PC-3 (cell line): ENCODE results near the gene APOH. TPM values are rescaled to one million over a fixed set of nuclear protein-coding genes. Genes with fewer than 3 reads are reported as not detected.

Experiments
- ATAC-seq: fragments of 200-7000 bp; cut with Tn5 transposase; 2 replicates; pipeline ENCODE4 v1.9.1; 2020; ENCODE audit warnings: mild to moderate bottlenecking, moderate library complexity
- BruUV-seq: library from RNA; stranded (reverse); fragments of 400-500 nt; replicated peaks from 2 replicates; lab custom pipeline; 2021; lab: Mats Ljungman, UMichigan
- CTCF ChIA-PET: fragments of 300-600 bp; sonication (Branson Sonifier 250); formaldehyde crosslinking; loops from one replicate; lab custom pipeline; 2022; ENCODE audit warnings: antibody characterized with exemption; lab: Charles Lee
- POLR2A ChIA-PET: fragments of 300-600 bp; sonication (Branson Sonifier 250); formaldehyde crosslinking; loops from one replicate; lab custom pipeline; 2022; ENCODE audit warnings: antibody characterized with exemption; ENCODE audit not compliant: unreplicated experiment; lab: Charles Lee
- DNase-seq: peaks from one replicate; pipeline ENCODE4 v3.0.0-alpha.2; 2015
- H2AFZ ChIP-seq: fragments of 300-600 bp; sonication (generic); 2 replicates; pipeline ENCODE4 v1.6.0; 2016; ENCODE audit warnings: antibody characterized with exemption, low read length
- H3F3A ChIP-seq: fragments of 300-600 bp; sonication (generic); one replicate; pipeline ENCODE4 v1.6.0; 2017; ENCODE audit warnings: antibody characterized with exemption, low read length, control low read depth, mild to moderate bottlenecking; ENCODE audit not compliant: unreplicated experiment
- H3K27ac ChIP-seq: fragments of 300-600 bp; sonication (generic); 2 replicates; pipeline ENCODE4 v1.5.1; 2016; ENCODE audit warnings: mild to moderate bottlenecking, low read length
- H3K27me3 ChIP-seq: fragments of 300-600 bp; sonication (generic); 2 replicates; pipeline ENCODE4 v1.6.1; 2016; ENCODE audit warnings: low read length, mixed read lengths
- H3K36me3 ChIP-seq: fragments of 300-600 bp; sonication (generic); 2 replicates; pipeline ENCODE4 v1.6.1; 2016; ENCODE audit warnings: low read depth, mixed run types, low read length, mixed read lengths
- H3K4me1 ChIP-seq: fragments of 300-600 bp; sonication (generic); 2 replicates; pipeline ENCODE4 v1.5.1; 2016; ENCODE audit warnings: low read length; ENCODE audit not compliant: insufficient read depth
- H3K4me2 ChIP-seq: fragments of 300-600 bp; sonication (generic); 2 replicates; pipeline ENCODE4 v1.6.0; 2016; ENCODE audit warnings: low read length
- H3K4me3 ChIP-seq: fragments of 300-600 bp; sonication (generic); 2 replicates; pipeline ENCODE4 v1.5.1; 2016; ENCODE audit warnings: mild to moderate bottlenecking, low read length, mixed read lengths
- H3K79me2 ChIP-seq: fragments of 300-600 bp; sonication (generic); 2 replicates; pipeline ENCODE4 v1.6.1; 2017; ENCODE audit warnings: low read length, mixed read lengths
- H3K9ac ChIP-seq: fragments of 300-600 bp; sonication (generic); 2 replicates; pipeline ENCODE4 v1.6.0; 2016; ENCODE audit warnings: mild to moderate bottlenecking, low read length
- H3K9me2 ChIP-seq: fragments of 300-600 bp; sonication (generic); replicated peaks from 2 replicates; pipeline ENCODE4 v1.6.1; 2016; ENCODE audit warnings: mixed run types, low read length, mixed read lengths
- H3K9me3 ChIP-seq: fragments of 300-600 bp; sonication (generic); 2 replicates; pipeline ENCODE4 v1.6.1; 2016; ENCODE audit warnings: low read length, mixed read lengths
- H4K20me1 ChIP-seq: fragments of 300-600 bp; sonication (generic); 2 replicates; pipeline ENCODE4 v1.6.1; 2016; ENCODE audit warnings: low read length, mixed read lengths
- CTCF ChIP-seq: fragments of 300-600 bp; sonication (generic); conservative IDR thresholded peaks from 2 replicates; pipeline ENCODE4 v1.5.1; 2017; ENCODE audit warnings: antibody characterized with exemption, low read depth, mild to moderate bottlenecking, low read length
- EZH2 ChIP-seq: fragments of 300-600 bp; sonication (generic); IDR thresholded peaks from one replicate; pipeline ENCODE4 v1.6.1; 2017; ENCODE audit warnings: antibody characterized with exemption, mild to moderate bottlenecking, low read length; ENCODE audit not compliant: unreplicated experiment
- EZH2phosphoT487 ChIP-seq: fragments of 300-600 bp; sonication (generic); IDR thresholded peaks from 2 replicates; pipeline ENCODE4 v1.6.1; 2018; ENCODE audit warnings: mild to moderate bottlenecking, antibody characterized with exemption, low read length, borderline replicate concordance
- intact Hi-C: fragments of 100-400 bp; cut with micrococcal nuclease; formaldehyde crosslinking; loops from 2 replicates; pipeline ENCODE4 v1.9.0; 2023
- total RNA-seq: library from RNA; depleted of rRNA; stranded (reverse); fragments of >200 nt; gene quantifications from 2 replicates; pipeline ENCODE4 v1.2.3, GENCODE V29; 2014

APOH gene
- total RNA-seq, 1 experiment from 2014 or later: not detected

GRCh38 chr17:66172144-66172543 lies 57.1 kb downstream of the APOH start:
- Histone ChIP-seq H3K9me3 (no peaks in the 10 kb centered on the region), H3K36me3 (no peaks in the 10 kb centered on the region), H4K20me1 (no peaks in the 10 kb centered on the region), H3K27ac (no peak overlapping the region), H2AFZ (no peak overlapping the region), H3K79me2 (no peaks in the 10 kb centered on the region), H3K4me3 (no peak overlapping the region), H3K27me3 (no peaks in the 10 kb centered on the region), H3K4me1 (peaks cover 16% of the 10 kb centered on the region), H3F3A (no peaks in the 10 kb centered on the region), H3K9me2 (no peaks in the 10 kb centered on the region), H3K4me2 (no peak overlapping the region), H3K9ac (no peak overlapping the region)
- CTCF ChIA-PET: no interaction called here
- ATAC-seq: no peak
- intact Hi-C loops: no loop called here
- TF ChIP-seq EZH2phosphoT487: no peak
- no peak for TF ChIP-seq EZH2
- no peak for TF ChIP-seq CTCF
- no TSS peak for BruUV-seq
- POLR2A ChIA-PET: no interaction called here
- DNase-seq: no peak

DNA sequence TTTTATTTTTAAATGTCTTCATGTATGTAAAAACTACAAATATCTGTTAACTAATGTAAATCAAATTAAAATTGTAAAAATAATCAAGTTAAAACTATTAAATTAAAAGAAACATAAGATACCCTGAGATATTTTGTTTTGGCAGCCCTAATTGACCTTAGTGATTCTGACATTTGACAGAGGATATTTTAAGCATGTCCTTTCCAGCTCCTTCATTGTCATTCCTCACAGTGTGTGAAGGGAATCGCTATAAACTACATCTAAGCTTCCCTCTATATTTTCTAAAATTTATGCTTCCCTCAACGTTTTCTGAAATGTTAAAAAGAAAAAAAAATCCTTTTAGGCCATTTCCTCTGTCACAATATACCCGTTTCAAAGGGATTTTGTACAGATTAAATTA lies 57.5 kb downstream of the APOH start:
- POLR2A ChIA-PET: no interaction called here
- intact Hi-C loops: no loop called here

More for the DNA sequence above, 57.5 kb downstream of the APOH start:
- Histone ChIP-seq H3K4me1 (peaks cover 12% of the 10 kb centered on the region), H2AFZ (no peak overlapping the region), H3F3A (no peaks in the 10 kb centered on the region), H4K20me1 (no peaks in the 10 kb centered on the region), H3K4me2 (no peak overlapping the region), H3K9me2 (no peaks in the 10 kb centered on the region), H3K36me3 (no peaks in the 10 kb centered on the region), H3K9me3 (no peaks in the 10 kb centered on the region), H3K4me3 (no peak overlapping the region), H3K79me2 (no peaks in the 10 kb centered on the region), H3K27ac (no peak overlapping the region), H3K27me3 (no peaks in the 10 kb centered on the region), H3K9ac (no peak overlapping the region)
- DNase-seq (no peak), ATAC-seq (no peak)
- CTCF ChIA-PET: no interaction called here
- TF ChIP-seq EZH2 (no peak), EZH2phosphoT487 (no peak), CTCF (no peak)
- no TSS peak for BruUV-seq
